Measurements from ENCODE around the gene UFD1.

DNA sequence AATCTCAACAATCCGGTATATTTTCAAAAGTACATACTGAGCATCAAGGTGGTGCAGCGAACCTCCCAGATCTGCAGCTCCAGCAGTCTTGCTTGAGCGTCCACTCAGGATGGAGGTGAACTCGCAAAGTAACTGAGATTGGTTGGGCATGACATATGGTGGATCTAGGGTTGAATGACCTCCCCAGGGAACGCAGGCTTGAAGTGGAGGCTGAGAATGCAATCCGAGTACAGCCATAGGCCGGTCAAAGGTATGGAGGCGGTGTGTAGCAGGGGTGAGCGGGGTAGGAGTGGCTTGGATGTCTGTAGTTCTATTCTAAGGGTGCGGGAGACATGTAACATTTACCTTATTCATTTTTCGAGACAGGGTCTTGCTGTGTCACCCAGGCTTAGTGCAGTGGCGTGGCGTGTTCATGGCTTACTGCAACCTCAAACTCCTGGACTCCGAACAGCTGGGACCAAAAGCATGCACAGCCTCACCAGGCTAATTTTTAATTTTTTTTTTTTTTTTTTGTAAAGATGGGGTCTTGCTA is 30.9 kb downstream of the UFD1 start:
- TF ChIP-seq, protein P1, sequence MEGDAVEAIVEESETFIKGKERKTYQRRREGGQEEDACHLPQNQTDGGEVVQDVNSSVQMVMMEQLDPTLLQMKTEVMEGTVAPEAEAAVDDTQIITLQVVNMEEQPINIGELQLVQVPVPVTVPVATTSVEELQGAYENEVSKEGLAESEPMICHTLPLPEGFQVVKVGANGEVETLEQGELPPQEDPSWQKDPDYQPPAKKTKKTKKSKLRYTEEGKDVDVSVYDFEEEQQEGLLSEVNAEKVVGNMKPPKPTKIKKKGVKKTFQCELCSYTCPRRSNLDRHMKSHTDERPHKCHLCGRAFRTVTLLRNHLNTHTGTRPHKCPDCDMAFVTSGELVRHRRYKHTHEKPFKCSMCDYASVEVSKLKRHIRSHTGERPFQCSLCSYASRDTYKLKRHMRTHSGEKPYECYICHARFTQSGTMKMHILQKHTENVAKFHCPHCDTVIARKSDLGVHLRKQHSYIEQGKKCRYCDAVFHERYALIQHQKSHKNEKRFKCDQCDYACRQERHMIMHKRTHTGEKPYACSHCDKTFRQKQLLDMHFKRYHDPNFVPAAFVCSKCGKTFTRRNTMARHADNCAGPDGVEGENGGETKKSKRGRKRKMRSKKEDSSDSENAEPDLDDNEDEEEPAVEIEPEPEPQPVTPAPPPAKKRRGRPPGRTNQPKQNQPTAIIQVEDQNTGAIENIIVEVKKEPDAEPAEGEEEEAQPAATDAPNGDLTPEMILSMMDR (IDR thresholded peaks at IDR 0.05) = no peak
- TF ChIP-seq PRRX2 (CRISPR knock-in tag; IDR thresholded peaks at IDR 0.05) = no peak
- TF ChIP-seq, protein P2, sequence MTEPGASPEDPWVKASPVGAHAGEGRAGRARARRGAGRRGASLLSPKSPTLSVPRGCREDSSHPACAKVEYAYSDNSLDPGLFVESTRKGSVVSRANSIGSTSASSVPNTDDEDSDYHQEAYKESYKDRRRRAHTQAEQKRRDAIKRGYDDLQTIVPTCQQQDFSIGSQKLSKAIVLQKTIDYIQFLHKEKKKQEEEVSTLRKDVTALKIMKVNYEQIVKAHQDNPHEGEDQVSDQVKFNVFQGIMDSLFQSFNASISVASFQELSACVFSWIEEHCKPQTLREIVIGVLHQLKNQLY (CRISPR knock-in tag; IDR thresholded peaks at IDR 0.05) = no peak
- TF ChIP-seq CREM (CRISPR knock-in tag; IDR thresholded peaks at IDR 0.05) = no peak
- TF ChIP-seq NR2C2 (CRISPR knock-in tag; IDR thresholded peaks at IDR 0.05) = no peak
- TF ChIP-seq, protein P3, sequence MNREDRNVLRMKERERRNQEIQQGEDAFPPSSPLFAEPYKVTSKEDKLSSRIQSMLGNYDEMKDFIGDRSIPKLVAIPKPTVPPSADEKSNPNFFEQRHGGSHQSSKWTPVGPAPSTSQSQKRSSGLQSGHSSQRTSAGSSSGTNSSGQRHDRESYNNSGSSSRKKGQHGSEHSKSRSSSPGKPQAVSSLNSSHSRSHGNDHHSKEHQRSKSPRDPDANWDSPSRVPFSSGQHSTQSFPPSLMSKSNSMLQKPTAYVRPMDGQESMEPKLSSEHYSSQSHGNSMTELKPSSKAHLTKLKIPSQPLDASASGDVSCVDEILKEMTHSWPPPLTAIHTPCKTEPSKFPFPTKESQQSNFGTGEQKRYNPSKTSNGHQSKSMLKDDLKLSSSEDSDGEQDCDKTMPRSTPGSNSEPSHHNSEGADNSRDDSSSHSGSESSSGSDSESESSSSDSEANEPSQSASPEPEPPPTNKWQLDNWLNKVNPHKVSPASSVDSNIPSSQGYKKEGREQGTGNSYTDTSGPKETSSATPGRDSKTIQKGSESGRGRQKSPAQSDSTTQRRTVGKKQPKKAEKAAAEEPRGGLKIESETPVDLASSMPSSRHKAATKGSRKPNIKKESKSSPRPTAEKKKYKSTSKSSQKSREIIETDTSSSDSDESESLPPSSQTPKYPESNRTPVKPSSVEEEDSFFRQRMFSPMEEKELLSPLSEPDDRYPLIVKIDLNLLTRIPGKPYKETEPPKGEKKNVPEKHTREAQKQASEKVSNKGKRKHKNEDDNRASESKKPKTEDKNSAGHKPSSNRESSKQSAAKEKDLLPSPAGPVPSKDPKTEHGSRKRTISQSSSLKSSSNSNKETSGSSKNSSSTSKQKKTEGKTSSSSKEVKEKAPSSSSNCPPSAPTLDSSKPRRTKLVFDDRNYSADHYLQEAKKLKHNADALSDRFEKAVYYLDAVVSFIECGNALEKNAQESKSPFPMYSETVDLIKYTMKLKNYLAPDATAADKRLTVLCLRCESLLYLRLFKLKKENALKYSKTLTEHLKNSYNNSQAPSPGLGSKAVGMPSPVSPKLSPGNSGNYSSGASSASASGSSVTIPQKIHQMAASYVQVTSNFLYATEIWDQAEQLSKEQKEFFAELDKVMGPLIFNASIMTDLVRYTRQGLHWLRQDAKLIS (CRISPR knock-in tag; IDR thresholded peaks at IDR 0.05; ENCODE audit: borderline replicate concordance) = no peak
- no peak for TF ChIP-seq IRF2 (CRISPR knock-in tag; IDR thresholded peaks at IDR 0.05; ENCODE audit: borderline replicate concordance, low read depth)
- TF ChIP-seq NFE2L1 (CRISPR knock-in tag; IDR thresholded peaks at IDR 0.05) = no peak
- TF ChIP-seq, protein P4, sequence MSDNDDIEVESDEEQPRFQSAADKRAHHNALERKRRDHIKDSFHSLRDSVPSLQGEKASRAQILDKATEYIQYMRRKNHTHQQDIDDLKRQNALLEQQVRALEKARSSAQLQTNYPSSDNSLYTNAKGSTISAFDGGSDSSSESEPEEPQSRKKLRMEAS (CRISPR knock-in tag; IDR thresholded peaks at IDR 0.05) = no peak
- no peak for TF ChIP-seq FOXK1 (CRISPR knock-in tag; IDR thresholded peaks at IDR 0.05)
- TF ChIP-seq ESRRA (CRISPR knock-in tag; IDR thresholded peaks at IDR 0.05; ENCODE audit: borderline replicate concordance) = no peak
- no peak for TF ChIP-seq KAT7 (CRISPR knock-in tag; IDR thresholded peaks at IDR 0.05; ENCODE audit: borderline replicate concordance)
- TF ChIP-seq, protein P5, sequence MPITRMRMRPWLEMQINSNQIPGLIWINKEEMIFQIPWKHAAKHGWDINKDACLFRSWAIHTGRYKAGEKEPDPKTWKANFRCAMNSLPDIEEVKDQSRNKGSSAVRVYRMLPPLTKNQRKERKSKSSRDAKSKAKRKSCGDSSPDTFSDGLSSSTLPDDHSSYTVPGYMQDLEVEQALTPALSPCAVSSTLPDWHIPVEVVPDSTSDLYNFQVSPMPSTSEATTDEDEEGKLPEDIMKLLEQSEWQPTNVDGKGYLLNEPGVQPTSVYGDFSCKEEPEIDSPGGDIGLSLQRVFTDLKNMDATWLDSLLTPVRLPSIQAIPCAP (CRISPR knock-in tag; IDR thresholded peaks at IDR 0.05) = no peak
